Measurements from ENCODE around the gene NDUFA6. TPM values are rescaled to one million over a fixed set of nuclear protein-coding genes. Genes with fewer than 3 reads are reported as not detected.
A peak's percentile ranks its signal among the peaks of the same experiment; 100 is the strongest.

The NDUFA6 gene
- total and polyA plus RNA-seq, 2 of the 13 experiments (the other 11 are each of a cell fraction or from before 2014, with no cell fraction given), result 68.5 to 87.8 TPM

- no peak for TF ChIP-seq ELF1 (CRISPR knock-in tag; IDR thresholded peaks at IDR 0.05)
- peak; percentile 64; the same call in 1 of the 2 replicates for TF ChIP-seq AHR (CRISPR knock-in tag; IDR thresholded peaks at IDR 0.05)
- TF ChIP-seq, protein P1, sequence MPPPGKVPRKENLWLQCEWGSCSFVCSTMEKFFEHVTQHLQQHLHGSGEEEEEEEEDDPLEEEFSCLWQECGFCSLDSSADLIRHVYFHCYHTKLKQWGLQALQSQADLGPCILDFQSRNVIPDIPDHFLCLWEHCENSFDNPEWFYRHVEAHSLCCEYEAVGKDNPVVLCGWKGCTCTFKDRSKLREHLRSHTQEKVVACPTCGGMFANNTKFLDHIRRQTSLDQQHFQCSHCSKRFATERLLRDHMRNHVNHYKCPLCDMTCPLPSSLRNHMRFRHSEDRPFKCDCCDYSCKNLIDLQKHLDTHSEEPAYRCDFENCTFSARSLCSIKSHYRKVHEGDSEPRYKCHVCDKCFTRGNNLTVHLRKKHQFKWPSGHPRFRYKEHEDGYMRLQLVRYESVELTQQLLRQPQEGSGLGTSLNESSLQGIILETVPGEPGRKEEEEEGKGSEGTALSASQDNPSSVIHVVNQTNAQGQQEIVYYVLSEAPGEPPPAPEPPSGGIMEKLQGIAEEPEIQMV (CRISPR knock-in tag; IDR thresholded peaks at IDR 0.05; ENCODE audit: low read depth), result peak; percentile 95
- peak; percentile 43; the same call in 1 of the 2 replicates for TF ChIP-seq ZBTB10 (CRISPR knock-in tag; IDR thresholded peaks at IDR 0.05; ENCODE audit: borderline replicate concordance)
- TF ChIP-seq RARA (CRISPR knock-in tag; IDR thresholded peaks at IDR 0.05), result peak; percentile 50
- TF ChIP-seq, protein P2, sequence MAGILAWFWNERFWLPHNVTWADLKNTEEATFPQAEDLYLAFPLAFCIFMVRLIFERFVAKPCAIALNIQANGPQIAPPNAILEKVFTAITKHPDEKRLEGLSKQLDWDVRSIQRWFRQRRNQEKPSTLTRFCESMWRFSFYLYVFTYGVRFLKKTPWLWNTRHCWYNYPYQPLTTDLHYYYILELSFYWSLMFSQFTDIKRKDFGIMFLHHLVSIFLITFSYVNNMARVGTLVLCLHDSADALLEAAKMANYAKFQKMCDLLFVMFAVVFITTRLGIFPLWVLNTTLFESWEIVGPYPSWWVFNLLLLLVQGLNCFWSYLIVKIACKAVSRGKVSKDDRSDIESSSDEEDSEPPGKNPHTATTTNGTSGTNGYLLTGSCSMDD (CRISPR knock-in tag; IDR thresholded peaks at IDR 0.05), result no peak
- peak; percentile 74 for TF ChIP-seq GABPB1 (CRISPR knock-in tag; IDR thresholded peaks at IDR 0.05)
- 0 out of 2 replicates have a peak, but pooled peaks have one; percentile 29 for TF ChIP-seq HES4 (CRISPR knock-in tag; IDR thresholded peaks at IDR 0.05; ENCODE audit: borderline replicate concordance)
- no peak for TF ChIP-seq PRPF4 (IDR thresholded peaks at IDR 0.05; ENCODE audit: low read depth, low read length, poor library complexity, severe bottlenecking)
- TF ChIP-seq MTF2 (CRISPR knock-in tag; IDR thresholded peaks at IDR 0.05; ENCODE audit: borderline replicate concordance), result no peak
- peak; percentile 83; the same call in 1 of the 2 replicates for TF ChIP-seq SAFB2 (CRISPR knock-in tag; IDR thresholded peaks at IDR 0.05; ENCODE audit: borderline replicate concordance, low read depth)
- no peak for TF ChIP-seq ZNF749 (CRISPR knock-in tag; IDR thresholded peaks at IDR 0.05; ENCODE audit: borderline replicate concordance)
- peak; percentile 59 for TF ChIP-seq PAXIP1 (CRISPR knock-in tag; conservative IDR thresholded peaks at IDR 0.05)
- TF ChIP-seq FLYWCH1 (CRISPR knock-in tag; IDR thresholded peaks at IDR 0.05), result no peak
- TF ChIP-seq, protein P3, sequence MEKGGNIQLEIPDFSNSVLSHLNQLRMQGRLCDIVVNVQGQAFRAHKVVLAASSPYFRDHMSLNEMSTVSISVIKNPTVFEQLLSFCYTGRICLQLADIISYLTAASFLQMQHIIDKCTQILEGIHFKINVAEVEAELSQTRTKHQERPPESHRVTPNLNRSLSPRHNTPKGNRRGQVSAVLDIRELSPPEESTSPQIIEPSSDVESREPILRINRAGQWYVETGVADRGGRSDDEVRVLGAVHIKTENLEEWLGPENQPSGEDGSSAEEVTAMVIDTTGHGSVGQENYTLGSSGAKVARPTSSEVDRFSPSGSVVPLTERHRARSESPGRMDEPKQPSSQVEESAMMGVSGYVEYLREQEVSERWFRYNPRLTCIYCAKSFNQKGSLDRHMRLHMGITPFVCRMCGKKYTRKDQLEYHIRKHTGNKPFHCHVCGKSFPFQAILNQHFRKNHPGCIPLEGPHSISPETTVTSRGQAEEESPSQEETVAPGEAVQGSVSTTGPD (CRISPR knock-in tag; IDR thresholded peaks at IDR 0.05), result no peak
- peak; percentile 55; the same call in 1 of the 2 replicates for TF ChIP-seq SMYD3 (CRISPR knock-in tag; IDR thresholded peaks at IDR 0.05)
- TF ChIP-seq ZNF740 (CRISPR knock-in tag; IDR thresholded peaks at IDR 0.05), result 0 out of 2 replicates have a peak, but pooled peaks have one; percentile 40
Observed at GRCh38 chr22:42090596-42091454, at the start of gene NDUFA6 (continued).

All from HepG2 (cell line).